NCI-H2029 (cell line): ENCODE results near the gene MAP3K12.
"Not testable (repeated sequence)": the region's sequence is repeated elsewhere in the genome, so short reads cannot be mapped to it uniquely, and the experiment has no call there.

ENCODE experiments used
- DNase-seq: peaks from one replicate; lab custom pipeline; 2025; lab: John Stamatoyannopoulos, UW

MAP3K12 gene

DNA sequence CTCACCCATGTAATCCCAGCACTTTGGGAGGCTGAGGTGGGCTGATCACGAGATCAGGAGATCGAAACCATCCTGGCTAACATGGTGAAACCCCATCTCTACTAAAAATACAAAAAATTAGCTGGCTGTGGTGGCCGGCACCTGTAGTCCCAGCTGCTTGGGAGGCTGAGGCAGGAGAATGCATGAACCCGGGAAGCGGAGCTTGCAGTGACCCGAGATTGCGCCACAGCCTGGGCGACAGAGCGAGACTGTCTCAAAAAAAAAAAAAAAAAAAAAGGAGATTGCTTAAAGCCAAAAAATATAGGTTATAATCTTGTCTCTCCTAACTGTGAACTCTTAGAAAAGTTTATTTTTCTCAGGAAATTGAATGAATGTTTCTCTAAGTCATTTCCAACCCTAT is 63.9 kb downstream of the MAP3K12 start:
- DNase-seq = not testable (repeated sequence)

DNA sequence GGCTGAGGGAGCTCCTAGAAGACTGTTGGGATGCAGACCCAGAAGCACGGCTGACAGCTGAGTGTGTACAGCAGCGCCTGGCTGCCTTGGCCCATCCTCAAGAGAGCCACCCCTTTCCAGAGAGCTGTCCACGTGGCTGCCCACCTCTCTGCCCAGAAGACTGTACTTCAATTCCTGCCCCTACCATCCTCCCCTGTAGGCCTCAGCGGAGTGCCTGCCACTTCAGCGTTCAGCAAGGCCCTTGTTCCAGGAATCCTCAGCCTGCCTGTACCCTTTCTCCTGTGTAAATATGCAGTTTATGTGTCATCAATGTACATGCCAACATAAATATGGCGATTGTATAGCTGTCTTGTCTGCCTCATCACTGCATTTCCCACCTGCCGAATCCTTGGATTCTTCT is 68.1 kb downstream of the MAP3K12 start:
- DNase-seq = no peak

DNA sequence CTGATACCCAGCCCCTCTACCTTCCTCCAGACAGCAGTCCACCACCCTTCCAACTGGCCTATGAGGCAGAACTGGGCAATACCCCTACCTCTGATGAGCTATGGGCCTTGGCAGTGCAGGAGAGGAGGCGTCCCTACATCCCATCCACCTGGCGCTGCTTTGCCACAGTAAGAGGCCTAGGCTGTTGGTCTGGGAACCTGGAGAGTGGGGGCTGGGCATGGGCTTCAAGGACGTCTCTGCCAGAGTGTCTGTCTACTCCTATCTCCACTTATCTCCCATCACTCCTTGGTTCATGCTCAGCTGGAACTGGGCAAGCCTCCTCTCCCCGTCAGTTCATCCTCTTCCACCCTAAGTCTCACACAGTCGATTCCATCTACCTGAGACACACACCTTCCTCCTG is 69.1 kb downstream of the MAP3K12 start:
- no peak for DNase-seq
